ENCODE data around the gene BEGAIN. TPM values are rescaled to one million over a fixed set of nuclear protein-coding genes. Genes with fewer than 3 reads are reported as not detected.
A peak's percentile ranks its signal among the peaks of the same experiment; 100 is the strongest.

Gene BEGAIN
- total RNA-seq, 1 experiment from 2014 or later = 1.5 TPM

- DNase-seq (ENCODE audit: low spot score) = no peak
Measured at GRCh38 chr14:100536721-100537445, 50.3 kb downstream of the BEGAIN start.

DNA sequence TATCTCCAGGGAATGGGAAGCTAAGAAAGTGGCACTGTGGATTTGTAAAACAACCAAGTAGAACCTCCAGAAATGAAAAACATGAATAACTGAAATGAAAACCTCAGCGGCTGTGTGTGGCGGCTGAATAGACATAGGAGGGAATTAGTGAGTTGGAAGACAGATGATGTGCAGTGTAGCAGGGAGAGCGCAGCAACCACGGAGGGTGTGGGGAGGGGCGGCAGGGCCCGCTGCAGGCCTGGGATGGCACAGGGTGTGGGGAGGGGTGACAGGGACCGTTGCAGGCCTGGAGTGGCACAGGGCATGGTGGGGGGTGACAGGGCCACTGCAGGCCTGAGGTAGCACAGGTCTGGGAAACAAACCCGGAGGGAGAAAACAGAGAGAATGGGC, 51.1 kb downstream of the BEGAIN start:
- DNase-seq (ENCODE audit: low spot score) = no peak

GRCh38 chr14:100535287-100536120, 51.7 kb downstream of the BEGAIN start:
- DNase-seq (ENCODE audit: low spot score) = no peak

GRCh38 chr14:100534528-100535286, 52.5 kb downstream of the BEGAIN start:
- no peak for DNase-seq (ENCODE audit: low spot score)

DNA sequence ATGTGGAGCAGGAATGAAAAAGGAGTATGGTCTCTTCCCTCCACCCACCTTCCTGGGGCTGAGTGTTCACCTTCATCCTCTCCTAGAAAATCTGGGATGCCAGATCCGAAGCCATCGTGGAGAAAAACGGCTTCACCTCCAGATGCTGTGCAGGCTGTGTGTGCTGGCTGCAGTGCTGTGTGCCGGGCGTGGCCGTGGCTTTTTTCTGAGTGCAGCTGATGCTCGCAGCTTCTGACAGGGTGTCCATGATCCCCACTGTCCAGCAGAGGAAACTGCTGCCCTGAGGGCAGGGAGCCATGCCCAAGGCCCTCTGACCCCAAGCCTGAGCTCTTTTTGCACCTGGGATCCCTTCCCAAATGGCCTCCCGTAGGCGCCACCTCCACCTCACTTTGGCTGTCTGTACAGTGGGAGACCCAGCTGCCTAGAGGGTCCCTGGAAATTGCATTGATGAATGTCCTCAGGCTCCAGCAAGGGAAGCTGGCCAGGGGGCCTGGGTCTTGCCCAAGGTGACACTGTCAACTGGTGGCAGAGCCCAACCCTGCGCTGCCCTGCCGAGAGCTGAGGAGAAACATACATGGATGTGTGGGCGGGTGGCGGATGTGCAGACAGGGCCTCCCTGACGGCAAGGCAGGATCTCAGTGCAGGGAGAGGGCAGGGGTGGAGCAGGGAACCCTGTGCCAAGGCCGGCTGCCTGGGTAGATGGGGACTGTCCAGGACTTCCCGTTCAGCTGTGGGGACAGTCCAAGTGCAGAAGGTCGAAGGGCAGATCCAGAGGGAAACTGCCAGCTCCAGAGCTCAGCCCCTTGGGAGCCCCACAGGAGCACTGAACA, 53.3 kb downstream of the BEGAIN start:
- DNase-seq (ENCODE audit: low spot score) = no peak

DNA sequence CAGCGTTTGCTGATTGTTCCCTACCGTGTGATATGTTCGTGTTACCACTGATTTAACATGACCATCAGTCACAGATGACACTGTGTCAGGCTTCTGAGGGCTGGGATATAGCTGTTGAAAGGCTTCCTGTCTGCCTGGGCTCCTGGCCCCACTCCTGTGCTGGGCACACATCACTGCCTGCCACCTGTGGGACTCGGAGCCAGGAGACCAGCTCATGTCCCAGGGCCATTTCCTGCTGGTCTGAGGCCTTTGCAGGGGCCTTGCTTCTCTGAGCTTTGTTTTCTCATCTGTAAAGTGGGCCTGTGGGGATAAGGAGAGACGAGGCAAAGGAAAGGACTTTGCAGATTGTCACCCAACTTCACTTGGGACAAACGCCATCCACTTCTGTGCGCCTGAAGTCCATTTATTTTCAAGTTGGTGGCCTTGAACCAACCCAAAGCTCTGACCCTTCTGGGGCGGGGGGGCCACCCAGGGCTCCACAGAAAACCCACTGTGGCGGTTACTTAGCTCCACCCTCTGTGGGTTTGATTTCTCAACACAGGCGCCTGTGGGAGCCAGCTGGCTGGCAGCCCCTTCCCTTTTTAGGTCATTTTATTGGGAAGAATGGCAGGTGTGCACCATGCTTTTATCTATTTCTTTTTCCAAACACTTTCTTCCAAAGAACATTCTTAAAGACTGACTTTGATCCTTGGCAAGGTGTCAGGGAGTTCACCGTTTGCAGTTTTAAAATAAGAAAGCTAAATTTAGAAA, 54.1 kb downstream of the BEGAIN start:
- DNase-seq (ENCODE audit: low spot score) = peak; percentile 43

DNA sequence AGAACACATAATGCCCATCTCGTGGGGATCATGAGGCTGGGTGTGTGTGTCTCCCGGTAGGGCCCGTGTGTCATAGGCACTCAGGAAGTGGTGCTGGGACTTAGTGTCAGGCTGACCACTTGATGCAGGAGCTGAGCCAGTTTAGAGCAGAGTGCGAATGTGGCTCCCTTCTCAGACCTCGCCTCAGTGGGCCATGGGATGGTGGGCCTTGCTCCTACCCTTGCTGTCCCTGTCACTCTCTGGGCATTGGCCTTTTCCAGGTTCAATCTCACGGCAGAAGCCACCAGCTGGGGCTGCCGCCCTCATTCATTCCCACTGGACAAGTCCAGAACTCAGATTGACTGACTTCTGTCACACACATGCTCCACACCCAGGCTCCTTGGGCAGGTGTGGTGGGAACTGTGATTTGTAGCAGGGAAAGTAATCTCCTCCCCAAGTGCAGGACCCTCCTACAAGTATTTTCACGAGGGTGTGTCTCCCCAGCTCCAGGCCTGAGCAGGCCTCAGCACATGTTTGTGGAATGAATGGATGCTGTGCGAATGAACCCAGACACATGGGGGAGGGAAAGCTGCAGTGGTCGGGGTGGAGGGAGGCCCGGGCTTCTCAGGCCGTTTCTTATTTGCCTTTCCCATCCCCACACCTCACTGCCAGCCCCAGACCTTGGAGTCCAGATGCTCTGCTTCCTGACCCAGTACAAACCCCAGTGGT, 54.9 kb downstream of the BEGAIN start:
- no peak for DNase-seq (ENCODE audit: low spot score)

DNA sequence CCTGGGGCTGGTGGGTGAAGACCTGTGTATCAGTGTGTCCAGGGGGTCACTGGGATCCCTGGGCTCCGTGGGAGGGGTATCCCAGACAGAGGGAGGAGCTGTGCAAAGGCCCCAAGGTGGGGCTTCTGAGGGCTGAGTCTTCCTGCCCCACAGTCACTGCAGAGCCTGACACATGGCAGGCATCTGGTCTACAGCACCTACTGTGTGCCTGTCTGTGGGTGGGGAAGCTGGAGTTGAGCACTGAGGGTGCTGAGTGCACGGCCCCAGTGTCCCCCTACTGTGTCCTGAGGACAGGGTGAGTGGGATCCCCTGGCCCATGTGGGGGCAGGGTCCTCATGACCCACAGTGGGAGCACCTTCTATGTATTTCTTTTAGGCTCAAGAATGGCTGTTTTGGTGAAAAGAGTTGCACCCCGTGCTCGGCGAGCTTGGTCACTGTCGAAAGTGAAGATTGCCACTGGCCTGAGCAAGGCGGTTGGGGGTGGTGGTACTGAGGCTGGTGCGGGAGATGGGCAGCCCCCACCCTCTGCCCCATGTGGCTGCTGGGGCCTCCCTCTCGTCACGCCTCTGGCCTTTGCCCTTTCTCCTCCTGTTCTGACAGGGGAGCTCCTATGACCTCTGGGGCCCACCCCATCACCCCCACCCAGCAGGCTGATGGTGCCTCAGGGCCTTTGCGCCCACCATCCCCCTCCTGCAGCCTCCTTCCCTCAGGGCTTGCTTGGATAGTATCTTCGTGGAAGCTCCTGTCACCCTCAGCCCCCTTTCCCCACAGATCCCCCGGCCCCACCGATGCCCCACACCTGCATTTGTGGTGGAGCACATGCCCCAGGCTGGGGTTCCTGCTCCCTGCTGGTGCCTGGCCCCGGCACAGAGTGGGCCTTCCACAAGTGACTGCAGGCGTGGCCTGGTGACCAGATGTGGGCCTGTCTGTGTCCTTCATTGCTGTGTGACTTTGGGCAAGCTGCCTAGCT, 55.8 kb downstream of the BEGAIN start:
- DNase-seq (ENCODE audit: low spot score) = no peak

DNA sequence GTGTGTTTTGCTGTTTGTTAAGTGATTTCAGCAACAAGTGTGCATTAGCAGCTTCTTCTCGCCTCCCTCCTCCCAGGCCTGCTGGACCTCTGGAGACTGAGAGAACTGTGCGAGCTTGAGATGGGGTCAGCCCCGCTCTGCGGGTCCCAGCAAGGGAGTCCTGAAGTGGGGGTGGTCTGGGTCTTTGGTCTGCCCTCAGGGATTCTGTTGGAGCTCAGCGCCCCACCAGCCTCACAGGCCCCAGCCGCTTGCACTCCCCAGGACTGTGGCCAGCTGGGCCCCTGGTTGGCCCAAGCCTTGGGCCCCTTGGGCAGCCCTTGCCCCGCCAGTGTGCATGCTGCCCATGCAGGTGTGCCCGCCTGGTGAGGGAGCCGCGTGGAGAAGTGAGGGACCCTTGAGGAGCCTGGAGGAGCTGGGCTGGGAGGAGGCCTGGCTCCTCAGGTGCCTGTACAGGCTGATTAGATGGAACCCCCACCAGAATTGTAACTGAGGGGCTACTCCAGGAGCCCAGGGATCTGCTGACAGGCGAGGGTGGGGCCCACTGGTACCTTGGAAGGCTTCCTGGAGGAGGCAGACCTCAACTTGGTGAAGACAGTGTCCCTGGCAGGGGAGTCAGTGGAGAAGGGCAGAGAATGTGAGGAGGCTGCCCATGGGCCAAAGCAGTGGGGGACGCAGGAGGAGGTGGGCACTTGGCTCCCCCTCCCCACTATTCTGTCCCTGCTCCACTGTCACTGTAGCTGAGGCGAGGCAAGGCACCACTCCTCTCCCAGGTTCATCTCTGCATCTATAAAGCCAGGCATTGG, 56.7 kb downstream of the BEGAIN start:
- no peak for DNase-seq (ENCODE audit: low spot score)

- DNase-seq (ENCODE audit: low spot score) = no peak
Measured at GRCh38 chr14:100529561-100530031, 57.6 kb downstream of the BEGAIN start.

GRCh38 chr14:100528962-100529560, 58.2 kb downstream of the BEGAIN start:
- no peak for DNase-seq (ENCODE audit: low spot score)

DNA sequence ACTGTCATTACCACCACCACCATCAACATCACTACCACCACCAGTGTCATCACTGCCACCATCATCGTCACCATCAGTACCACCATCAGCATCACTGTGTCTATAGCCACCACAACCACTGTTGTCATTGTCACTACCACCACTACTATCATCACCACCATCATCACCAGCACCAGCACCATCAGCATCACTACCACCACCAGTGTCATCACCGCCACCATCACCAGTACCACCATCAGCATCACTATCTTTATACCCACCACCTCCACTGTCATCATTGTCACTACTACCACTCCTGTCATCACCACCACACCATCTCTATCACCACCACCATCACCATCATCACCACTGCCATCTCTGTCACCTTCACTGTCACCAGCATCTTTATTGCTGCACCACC, 60.6 kb downstream of the BEGAIN start:
- DNase-seq (ENCODE audit: low spot score) = no peak

- DNase-seq (ENCODE audit: low spot score) = no peak
Measured at GRCh38 chr14:100526057-100526456, 61.2 kb downstream of the BEGAIN start.

GRCh38 chr14:100525615-100526014, 61.6 kb downstream of the BEGAIN start:
- no peak for DNase-seq (ENCODE audit: low spot score)

- DNase-seq (ENCODE audit: low spot score) = no peak
Measured at GRCh38 chr14:100524933-100525243, 62.3 kb downstream of the BEGAIN start.

DNA sequence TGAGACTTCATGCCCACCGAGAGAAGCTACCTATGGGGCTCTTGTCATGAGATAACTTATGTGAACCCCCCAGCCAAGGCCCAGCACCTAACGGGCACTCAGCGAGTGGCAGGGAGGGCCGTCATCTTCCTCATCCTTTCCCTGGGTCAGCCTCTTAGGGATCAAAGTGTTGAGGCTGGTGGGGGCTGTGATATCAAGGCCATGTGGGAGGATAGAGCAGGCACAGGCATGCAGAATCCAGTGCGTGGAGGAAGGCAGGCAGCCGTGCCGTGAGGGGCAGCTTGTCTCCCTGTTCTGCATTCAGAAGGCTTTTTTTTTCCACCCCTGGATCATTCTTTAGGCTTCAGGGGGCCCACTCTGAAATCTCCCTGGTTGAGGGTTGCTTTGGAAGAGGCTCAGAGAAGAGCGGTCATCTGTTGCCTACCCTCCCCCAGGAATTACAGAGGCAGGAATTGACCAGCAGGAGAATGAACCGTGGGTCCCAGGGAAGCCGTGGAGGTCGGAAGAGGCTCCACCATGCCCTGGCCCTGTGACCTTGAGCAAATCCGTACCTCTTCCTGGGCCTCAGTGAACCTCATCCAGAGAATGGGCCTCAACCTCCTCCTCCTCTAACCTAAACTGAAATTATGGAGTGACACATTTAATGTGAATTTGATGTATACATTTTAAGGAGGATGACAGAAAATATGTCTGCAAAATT, 62.8 kb downstream of the BEGAIN start:
- DNase-seq (ENCODE audit: low spot score) = no peak

DNA sequence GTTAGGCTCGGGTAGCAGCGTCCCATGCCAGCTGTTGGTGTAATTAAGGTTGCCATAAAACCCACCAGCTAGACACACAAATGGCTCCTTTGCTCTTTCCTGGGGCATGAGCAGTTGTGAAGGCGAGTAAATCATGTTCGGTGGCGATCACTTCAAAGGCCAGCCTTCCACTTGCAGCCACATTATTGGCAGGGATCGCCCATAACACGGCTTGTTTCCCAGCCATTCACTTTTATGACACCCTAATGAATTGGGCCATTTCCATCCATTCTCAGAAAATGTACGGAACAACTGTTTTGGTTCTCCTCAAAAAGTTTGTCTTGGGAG, 63.4 kb downstream of the BEGAIN start:
- no peak for DNase-seq (ENCODE audit: low spot score)

All from A172 (cell line).